Myocyte (in vitro differentiated cells): Measurements from ENCODE around the gene INSIG1. TPM values are rescaled to one million over a fixed set of nuclear protein-coding genes. Genes with fewer than 3 reads are reported as not detected.

Experiments used
- DNase-seq: peaks from one replicate; pipeline ENCODE4 v3.0.0-alpha.2; 2012; ENCODE audit warnings: low read depth
- total RNA-seq: library from RNA; depleted of rRNA; stranded (reverse); fragments of >200 nt; gene quantifications from 2 replicates; pipeline ENCODE4 v1.2.3, GENCODE V29; 2014

INSIG1 gene
- total RNA-seq, 1 donor from 2014 or later, result 655 TPM

DNA sequence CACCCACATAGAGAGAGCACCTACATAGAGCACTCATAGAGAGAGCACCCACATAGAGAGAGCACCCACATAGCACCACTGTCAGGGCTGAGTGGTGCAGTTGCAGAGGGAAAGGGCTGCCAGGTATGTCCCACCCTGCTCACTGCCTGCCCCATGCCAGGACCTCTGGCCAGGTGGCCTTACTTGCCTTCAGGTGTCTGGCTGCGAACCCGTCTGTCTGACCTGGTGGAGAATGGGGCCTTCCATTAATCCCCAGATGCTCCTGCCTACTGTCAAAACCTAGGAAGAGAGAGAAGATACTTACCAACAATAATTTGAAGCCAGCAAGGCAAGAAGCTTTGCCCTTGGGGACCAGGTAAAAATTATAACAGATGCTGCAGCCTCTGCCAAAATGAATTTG is 51.1 kb downstream of the INSIG1 start:
- DNase-seq, result no peak

DNA sequence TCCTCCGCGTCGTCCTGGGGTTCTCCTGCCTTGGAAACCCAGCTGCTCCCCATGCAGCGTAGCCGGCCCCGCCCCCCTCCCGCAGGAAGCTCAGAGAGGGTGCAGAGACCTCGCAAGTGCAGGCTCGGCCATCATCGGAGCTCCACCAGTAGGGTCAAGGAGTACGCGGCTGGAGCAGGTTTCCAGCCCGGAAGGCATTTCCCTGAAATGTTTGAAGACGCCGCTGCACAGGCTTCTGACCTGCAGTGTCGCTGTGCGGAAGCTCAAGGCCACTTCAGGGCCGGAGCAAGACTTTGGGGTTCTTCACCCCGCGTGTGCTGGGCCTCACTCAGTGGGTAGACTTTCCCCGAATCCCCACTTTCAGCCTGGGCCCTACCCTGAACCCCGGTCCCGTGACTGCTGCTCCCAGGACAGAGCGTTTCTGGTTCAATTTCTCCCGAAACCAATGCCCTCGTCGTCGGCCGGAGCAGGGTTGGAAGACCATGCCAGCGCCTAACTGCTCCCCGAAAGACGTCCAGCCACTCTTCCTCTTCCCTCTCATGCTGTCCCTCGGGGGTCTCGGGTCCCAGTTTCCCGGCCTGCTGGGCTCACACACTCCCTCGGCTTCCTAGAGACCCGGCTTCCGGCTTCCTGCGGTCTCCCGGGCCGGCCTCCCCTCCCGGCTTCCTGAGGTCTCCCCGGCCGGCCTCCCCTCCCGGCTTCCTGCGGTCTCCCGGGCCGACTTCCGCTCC is 52.1 kb downstream of the INSIG1 start:
- DNase-seq, result no peak

DNA sequence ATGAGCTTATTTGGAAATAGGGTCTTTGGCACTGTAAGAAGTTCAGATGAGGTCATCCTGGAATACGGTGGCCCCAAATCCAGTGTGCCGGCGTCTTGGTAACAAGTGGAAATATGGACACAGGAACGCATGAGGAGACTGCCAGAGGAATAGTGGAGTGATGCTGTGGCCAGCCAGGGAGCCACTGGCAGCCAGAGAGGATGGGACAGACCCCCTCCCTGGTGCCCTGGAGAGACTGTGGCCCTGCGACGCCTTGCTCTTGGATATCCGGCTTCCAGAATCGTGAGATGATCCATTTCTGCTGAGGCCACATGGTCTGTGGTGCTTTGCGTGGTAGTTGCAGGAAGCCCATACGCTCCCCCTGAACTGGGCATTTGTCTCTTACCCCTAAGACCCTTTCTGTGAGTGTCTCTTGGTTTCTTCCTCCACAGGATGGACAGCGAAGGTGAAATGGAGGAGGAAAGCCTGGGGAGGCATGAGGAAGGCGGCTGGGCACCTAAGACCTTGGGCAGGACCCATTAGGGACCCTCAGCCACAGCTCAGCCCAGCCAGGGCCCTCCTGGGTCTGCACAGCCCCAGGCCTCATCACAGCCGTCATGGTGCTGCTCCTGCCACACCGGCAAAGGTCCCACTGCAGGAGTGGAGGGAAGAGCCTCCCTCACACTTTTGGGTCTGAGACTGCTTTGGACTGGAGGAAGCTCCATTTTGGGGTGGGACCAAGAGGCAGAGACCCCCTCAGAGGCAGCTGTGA is 53.6 kb downstream of the INSIG1 start:
- no peak for DNase-seq

DNA sequence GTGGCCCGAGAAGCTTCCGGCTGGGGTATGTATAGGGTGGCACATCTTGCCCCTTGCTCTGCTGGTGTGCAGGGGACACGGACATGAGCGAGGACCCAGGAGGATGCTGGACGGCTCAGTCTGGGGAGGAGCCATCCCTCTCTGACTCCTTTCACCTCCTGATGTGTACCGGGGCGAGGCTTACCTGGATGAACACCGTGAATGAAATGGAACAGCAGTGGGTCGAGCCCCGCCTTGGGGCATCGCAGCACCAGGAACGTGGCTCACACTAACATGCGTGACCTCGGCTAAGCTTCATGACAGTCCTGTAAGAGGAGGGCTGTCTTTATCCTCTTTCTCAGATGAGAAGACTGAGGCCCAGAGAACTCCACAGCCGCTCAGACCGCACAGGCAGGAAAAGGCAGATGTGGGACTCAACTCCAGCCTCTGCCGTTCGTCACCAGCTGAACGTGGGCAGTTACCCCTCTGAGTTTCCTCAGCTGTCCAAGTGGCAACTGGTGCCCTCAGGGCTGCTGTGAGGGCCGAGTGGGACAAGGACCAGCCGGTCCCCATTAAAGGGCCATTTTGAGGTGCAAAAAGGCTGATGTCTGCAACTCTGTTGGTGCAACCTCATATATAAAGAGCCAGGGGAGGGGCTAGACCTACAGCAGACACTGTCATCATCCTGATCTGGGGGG is 54.5 kb downstream of the INSIG1 start:
- DNase-seq, result peak; percentile 87

DNA sequence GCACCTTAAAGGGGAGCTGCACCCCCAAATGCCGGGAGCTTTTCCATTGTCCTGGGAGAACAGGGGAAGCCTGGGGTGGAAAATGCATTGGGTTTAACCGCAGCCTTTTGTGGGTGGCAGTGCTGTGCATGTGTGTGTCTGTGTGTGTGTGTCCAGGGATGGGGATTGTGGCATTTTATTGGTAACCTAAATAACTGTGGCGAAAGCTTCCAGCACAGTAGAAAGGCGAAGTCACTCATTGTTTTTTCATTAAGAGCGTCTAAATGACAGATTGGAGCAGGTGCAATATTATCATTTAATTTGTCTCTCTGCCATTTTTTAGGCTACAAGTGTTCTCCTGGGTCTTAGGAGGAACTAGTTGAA is 55.1 kb downstream of the INSIG1 start:
- DNase-seq, result peak; percentile 84

DNA sequence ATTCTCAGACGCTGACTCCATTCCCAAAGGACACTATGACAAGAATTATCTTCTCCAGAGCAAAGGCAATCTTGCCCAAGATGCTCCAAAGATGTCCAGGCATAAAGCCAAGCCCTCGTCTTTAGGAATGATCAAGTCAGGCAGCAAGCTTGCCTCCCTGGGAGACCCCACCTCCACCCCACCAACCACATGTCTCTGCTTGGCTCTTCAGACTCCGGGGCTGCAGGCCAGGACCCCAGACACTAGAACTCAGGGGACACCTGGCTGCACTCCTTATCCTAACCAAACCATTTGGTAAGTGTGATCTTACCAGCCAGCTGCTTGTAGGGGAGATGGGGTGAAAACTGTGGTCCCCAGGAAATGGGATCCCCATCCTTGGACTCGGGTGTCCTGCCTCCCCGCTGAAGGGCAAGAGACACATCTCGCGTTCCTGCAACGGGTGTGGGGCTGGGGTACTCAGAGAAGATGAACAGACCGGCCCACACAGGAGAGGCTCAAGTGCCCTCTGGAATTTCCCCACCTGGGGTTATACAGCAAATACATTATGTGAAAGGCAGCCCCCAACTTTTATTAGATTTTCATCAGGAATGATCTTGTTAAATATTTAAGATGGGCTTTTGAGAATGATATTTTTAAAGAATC is 55.7 kb downstream of the INSIG1 start:
- DNase-seq, result no peak

DNA sequence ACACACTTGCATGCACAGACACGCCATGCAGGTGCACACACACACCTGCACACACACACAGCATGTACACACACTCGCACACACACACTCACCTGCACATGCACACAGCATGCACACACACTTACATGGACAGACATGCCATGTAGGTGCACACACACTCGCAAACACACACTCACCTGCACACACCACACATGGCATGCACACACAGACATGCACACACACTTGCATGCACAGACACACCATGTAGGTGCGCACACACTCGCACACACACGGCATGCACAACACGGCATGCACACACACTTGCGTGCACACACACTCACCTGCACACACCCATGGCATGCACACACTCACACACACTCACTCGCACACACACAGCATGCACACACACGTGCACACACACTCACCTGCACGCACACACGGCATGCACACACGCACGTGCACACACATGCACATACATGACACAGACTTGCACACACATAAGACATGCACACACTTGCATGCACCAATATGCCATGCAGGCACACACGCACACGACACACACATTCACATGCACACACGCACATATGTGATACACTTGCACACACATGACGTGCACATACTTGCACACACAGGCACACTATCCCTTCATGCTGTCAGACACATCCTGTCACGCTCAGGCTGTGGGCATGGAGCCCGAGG is 56.8 kb downstream of the INSIG1 start:
- no peak for DNase-seq

DNA sequence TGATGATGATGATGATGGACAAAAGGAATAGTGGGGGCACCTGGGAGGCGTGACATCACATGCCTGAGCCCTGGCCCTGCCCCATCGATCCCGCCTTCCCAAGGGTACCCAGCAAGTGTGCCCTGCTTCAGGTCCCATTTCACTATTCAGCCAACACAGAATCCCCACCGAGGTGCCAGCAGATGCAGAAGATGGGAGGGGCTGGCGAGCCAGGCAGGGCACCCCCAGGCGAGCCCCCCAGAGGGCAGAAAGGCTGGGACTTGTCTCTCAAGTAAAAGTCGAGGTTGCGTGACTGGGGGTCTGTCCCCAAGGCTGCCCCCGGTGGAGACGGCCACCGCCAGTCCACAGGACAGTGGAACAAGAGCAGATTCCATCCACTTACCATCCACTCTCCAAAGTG is 57.5 kb downstream of the INSIG1 start:
- no peak for DNase-seq

DNA sequence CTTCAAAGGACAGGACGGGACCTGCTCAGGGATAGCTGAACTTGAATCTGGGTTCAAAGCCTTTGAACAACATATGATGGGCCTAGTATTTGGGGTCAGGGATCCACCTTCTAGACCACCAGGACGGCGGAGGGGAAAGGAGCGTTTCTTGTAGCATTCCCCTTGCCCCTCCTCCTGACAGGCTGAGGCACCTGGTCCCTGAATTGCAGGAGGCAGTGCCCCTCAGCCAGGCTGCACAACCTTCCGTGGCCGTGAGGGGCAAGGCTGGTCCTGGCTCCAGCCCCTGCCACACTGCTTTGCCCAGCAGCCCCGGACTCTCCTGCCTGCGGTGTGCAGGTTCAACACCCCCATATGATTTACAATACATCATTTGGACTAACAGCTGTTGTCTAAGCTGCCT is 58.1 kb downstream of the INSIG1 start:
- no peak for DNase-seq

DNA sequence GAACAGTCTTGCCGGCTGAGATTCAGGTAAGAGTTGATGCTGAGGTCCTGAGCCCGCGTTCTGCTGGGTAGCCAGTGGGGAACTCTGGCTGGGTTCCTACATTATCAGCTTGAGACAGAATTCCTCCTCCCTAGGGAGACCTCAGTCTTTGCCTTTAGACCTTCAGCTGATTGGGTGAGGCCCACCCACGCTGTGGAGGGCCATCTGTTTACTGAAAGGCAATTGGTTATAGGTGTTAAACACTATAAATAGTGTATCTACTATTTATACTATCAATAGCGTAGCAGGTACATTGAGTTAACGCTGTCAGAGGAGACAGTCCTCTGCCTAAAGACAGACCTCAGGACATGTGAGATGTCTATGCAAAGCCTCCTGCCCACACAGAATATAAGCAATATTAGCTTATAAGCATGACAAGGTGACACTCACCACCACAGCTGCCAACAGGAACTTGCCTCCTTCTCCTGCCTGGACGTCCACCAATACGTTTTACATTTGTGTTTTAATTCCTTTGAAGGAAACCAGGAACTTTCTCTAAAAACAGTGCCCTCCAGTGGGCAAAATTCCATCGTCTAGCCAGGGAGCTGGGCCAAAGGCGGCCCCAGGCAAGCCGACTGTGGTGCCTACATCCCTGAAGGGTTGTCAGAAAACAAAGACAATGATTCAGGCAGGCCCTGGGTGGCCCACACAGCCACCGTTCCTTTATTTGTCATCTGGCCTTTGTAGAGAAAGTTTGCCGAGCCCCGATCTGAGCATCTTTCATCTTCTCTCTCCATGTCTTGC is 58.8 kb downstream of the INSIG1 start:
- DNase-seq, result peak; percentile 40

DNA sequence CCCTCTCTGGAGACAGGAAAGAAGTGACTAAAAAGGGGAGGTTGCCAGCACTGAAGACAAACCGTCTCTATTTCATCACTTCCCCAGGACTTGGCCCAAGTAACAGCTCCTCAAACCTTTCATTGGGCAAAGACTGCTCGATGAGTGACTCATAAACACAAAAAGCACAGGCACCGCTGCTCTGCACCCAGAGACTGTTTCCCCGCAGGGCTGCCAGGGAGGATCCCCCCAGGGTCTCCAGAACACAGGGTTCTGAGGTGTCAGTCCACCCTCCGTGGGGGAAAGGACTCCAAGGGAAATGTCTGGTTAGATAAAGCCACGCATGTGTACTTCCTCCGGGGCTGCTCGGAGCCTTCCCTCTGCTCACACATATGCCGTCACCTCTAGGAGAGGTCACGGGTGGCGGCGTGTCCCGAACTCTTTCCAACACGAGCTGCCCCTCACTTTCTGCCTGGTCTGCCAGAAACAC is 59.9 kb downstream of the INSIG1 start:
- DNase-seq, result no peak

DNA sequence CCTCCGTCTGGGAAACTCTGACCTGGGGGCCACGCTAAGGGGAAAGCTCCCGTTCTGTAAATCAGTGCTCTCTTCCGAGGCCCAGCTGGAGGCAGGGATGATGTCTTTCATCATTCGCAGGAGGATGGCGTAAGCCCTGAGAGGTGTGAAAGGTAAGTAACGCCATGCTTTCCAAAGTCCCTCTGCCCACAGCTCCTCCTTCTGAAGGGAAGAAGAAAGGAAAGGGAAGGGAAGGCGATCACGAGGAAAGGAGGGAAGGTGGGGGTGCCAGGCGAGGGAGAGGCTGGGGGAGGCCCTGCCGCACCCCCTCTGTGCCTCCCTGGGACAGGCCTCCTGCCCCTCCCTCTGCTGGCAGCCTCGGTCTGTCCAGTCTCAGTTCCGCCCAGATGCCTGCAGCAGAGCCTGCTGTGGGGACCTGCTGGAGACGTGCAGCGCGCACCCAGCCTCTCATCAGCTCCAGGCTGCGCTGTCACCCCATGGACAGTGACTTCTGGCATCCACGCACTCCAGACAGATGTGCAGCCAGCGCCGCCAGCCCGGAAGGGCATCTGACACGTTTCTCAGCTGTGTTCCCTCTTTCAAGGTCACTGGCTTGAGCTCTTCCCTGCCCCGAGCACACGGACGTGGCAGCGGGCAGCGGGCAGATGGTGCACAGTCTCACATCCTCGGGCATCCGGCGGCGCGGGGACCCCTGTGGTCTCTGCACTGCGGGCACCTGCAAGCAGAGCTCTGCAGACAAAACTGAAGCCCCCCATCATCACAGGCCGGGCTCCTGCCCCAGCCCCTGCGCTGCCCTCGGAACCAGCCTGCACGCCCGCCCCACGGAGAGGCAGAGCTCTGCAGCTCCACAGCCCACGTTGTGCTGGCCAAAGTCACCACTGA is 60.6 kb downstream of the INSIG1 start:
- no peak for DNase-seq

DNA sequence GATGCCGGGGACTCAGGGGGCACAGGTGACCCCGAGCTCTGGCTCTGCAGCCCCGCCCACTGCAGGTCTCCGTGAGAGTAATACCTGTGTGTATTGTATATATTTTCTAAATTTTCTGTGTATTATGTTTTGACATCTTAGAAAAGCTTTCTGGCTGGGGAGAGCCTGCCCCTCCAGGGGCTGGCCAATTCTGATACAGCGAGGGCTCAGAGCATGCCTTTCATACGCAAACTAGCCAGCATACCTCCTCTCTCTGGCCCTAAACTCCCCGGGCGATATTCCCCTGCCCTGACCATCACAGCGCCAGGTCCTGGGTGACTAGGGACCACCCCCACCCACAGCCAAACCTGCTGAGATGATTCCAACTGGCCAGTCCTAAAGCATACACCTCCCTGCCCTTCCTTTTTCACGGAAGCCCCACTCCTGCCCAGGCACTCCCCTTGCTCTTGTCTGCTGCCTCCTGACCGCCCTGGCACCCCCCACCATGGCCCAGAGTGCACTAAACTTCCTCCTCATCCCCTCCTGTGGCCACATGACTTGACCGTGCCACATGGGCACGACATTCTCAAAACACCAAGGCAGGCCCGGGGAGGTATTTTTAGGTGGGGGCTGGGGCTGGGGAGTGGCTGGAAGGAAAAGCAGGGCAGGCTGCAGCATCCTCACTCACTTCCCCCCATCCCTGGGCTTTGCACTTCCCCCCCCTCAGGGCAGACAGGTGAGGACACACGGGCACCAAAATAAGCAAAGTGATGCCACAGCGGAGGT is 61.5 kb downstream of the INSIG1 start:
- DNase-seq, result no peak

Other genes with a start within 250 kb of the INSIG1 start
- gene HTR5A, start 227.6 kb upstream of the INSIG1 start, total RNA-seq, result not detected in 2 replicates
- 0.91 and 1.7 TPM in 2 replicates for gene EN2, start 160.3 kb downstream of the INSIG1 start, total RNA-seq
- 0.68 and 2.2 TPM in 2 replicates for gene CNPY1, start 248.7 kb downstream of the INSIG1 start, total RNA-seq